ENCODE measurements around the gene CH25H.
"Not testable (repeated sequence)": the region's sequence is repeated elsewhere in the genome, so short reads cannot be mapped to it uniquely, and the experiment has no call there.

CH25H gene

GRCh38 chr10:89197473-89197872 is 9.6 kb downstream of the CH25H start:
- no peak for DNase-seq

DNA sequence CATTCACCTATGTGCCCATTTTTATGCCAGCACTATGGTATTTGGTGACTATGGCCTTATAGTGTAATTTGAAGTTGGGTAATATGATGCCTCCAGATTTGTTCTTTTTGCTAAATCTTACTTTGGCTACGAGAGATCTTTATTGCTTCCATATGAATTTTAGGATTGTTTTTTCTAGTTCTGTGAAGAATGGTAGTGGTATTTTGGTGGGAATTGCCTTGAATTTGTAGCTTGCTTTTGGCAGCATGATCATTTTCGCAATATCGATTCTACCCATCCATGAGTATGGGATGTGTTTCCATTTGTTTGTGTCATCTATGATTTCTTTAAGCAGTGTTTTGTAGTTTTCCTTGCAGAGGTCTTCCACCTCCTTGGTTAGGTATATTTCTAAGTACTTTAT is 15.8 kb downstream of the CH25H start:
- not testable (repeated sequence) for DNase-seq

- no peak for DNase-seq
Measured at GRCh38 chr10:89189211-89189734, 17.8 kb downstream of the CH25H start.

DNA sequence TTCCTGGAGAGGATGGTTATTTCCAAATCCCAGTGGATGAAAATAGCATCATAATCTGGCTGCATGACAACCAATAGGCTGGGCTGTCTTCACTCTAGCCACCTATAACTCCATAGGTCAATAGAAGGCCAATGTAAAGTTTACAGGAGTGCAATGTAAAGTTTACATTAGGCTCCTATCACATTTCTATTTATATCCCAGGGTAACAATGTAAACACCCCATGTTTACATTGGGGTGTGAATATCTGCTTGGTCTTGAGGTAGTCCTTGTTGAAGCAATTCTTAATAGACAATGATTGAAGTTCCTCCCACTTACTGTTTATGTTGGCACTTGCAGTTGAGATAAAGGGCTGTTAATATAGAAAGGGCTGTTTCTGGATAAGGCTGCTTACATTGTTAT is 21.5 kb downstream of the CH25H start:
- no peak for DNase-seq

DNA sequence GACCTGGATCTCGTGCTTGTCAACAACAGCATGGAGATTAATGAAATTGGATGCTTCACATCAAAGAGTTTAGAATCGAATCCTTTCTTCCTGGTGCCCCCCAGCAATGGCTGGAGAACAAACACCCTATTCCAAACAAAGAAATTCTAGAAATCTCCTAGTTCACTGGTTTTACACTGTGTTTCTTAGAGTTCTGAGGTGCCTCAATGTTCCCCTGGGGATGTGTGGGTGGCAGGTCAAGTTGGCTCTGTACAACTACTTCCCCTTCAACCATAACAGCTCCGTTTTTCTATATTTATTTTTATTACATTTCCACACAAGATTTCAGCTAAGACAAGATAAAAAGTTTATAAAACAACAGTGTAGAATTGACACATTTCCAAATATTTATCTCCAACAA is 22.5 kb downstream of the CH25H start:
- no peak for DNase-seq

GRCh38 chr10:89183571-89183970 is 23.5 kb downstream of the CH25H start:
- no peak for DNase-seq

DNA sequence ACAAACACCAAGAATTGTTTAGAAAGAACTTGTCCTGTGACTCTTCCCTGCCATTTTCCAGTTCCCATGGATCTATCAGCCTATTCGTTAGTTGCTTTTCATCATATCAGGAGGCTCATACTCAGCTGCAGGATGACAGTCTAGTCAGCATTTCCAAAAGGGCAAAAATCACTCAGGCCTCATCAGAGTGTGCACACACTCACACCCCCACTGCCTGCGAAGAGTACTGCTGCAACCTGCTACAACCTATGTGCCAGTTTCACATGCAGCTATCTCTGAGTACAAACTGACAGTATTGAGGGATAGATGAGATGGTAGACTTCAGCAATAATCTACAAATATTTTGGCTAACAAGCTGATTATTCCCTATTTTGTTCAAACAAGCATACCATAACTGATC is 24.2 kb downstream of the CH25H start:
- DNase-seq = no peak

GRCh38 chr10:89175816-89176215 is 31.3 kb downstream of the CH25H start:
- DNase-seq = no peak

GRCh38 chr10:89173075-89173474 is 34.0 kb downstream of the CH25H start:
- no peak for DNase-seq

DNA sequence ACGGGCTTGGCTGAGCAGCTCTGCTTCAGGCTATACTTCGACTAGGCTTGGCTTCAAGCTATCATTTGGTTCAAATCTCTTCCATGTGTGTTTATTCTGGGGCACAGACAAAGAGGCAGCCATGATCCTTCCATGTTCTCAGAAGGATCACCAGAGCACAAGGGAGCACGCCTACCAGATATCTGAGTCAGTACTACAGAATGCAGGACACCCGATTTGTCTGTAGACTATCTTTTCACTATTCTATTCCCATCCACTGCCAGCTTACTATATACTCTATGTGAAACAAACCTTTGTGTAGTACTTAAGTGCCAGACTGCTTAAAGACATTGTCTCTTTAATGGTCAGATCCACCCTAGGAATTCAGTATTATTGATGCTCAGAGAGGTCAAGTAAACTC is 35.1 kb downstream of the CH25H start:
- no peak for DNase-seq

GRCh38 chr10:89171263-89171872 is 35.7 kb downstream of the CH25H start:
- DNase-seq = no peak

- not testable (repeated sequence) for DNase-seq
Measured at GRCh38 chr10:89168354-89168900, 38.7 kb downstream of the CH25H start.

- no peak for DNase-seq
Measured at GRCh38 chr10:89167915-89168314, 39.2 kb downstream of the CH25H start.

- DNase-seq = no peak
Measured at GRCh38 chr10:89165923-89166322, 41.2 kb downstream of the CH25H start.

DNA sequence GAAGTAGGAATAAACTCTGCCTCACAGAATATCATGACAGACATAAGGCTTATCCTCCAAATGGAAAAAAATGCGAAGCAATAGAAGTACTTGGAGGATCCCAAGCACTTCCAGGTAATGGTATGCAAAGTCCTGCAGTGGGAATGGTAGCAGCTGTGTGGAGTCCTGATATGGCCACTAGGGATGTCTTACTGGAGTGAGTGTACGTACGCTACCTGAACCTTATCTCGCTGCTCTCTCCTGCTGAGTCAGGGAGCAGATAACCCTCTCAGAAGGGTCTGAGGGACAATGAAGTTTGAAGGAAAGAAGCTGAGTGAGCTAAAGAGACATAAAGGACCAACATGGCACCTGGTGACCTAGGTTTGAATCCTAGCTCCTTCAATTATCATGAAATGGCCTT is 42.2 kb downstream of the CH25H start:
- no peak for DNase-seq

DNA sequence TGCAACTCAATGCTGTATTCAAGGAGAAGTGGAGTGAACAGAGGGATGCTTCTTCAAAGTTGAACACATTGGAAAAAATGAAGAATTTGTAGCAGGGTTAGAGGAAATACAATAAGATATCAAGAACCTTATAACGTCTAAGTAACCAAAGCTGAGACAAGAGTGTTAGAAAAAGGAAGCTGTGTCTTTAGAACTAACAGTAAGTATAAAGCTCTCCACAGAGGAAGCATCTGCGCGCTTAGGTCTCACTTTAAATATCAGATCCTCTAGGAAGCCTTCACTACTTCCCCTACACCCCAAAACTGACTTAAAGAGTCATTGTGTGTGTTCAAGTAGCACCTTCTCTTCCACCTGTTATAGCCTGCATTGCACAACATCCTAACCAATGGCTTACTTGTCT is 43.0 kb downstream of the CH25H start:
- DNase-seq = no peak

DNA sequence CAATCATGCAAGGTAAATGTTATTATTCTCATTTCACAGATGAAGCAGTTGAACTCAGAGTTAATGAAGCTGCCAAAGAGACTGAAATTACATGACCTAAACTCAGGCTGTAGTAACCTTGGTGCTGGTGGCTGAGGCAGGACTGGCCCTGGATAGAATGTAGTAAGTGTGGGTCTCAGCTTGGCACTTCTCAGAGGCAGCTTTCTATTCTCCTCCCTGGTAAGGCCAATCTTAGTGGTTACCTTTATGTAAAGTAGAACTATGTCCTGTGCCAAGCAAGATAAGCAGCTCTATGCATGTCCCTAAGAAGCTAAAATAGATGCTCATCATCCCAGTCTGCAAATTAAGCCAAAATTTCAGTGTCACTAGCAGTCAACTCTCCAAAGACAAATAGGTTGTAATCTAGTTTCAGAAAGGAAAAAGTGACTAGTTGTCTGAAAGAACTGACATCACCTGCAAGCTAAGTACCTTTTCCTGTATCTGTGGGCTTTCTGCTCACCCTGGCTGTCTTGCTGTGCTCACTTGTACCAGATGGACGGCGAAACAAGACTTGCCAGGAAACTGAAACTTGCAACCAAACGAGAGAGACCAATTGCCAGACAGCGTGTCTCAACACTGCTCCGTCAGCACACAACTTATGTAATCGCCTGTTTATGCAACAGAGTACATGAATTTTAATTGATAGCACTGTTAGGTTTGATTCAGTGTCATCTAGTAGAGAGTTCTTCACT is 43.7 kb downstream of the CH25H start:
- DNase-seq = no peak

- no peak for DNase-seq
Measured at GRCh38 chr10:89162596-89162995, 44.5 kb downstream of the CH25H start.

DNA sequence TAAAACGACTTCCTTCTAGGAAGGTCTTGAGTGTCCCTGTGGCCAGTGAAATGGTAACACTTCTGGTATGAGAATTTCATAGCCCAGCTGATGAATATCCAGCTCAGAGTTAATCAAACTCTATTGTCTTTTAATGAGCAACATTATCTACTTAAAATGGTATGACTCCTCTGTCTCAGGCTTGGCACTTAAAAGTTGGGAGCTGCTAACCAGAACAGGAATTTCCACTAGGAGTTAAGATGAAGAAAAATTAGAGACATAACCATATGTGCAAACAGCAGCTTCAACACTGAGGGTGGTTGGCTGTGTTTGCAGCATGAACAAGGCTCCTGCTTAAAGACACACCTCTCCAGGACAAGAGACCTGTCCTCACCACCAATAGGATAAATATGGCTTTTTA is 46.8 kb downstream of the CH25H start:
- DNase-seq = no peak

- no peak for DNase-seq
Measured at GRCh38 chr10:89159761-89160160, 47.4 kb downstream of the CH25H start.

DNA sequence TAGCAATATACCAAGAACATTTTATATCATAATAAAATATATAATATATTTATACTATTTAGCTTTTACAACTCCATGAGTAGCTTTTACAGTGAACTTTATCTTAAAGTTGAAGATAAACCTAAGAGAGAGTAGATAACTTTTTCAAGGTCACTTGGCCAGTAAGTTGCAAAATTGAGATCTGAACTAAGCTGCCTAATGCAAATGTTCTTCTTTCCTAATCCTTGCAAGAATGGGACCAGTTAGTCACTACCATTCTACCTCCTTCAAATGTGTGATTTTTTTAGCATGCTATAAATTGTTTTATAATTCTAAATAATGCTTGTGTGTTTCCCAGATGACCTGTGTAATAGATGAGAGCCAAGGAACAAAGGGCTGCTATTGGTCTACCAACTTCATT is 47.8 kb downstream of the CH25H start:
- DNase-seq = no peak

DNA sequence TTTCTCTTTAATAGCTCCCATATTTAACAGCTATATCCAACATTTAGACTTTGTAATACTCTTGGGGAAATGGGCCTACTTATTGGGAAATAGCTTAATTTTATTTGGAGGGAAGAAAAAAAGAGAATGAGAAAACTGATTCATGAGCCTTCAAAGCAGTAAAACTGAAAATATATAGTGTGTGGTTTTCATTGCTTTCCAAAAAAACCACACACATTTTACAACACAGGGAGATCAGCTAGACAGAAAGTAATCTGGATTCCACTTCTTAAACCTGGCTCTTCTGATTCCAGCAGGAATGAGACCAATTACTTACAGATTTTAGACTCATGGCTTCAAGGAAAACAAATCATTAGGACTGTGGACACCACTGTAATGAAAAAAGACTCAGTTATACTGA is 48.7 kb downstream of the CH25H start:
- DNase-seq = no peak

GRCh38 chr10:89156161-89156835 is 50.8 kb downstream of the CH25H start:
- no peak for DNase-seq
